ENCODE measurements around the gene GBA3. TPM values are rescaled to one million over a fixed set of nuclear protein-coding genes. Genes with fewer than 3 reads are reported as not detected.

GBA3 gene
- total RNA-seq, result not detected

GRCh38 chr4:22692736-22693135 is at the start of gene GBA3:
Gene GBA3, plus strand, starts transcription at chr4:22692937.
- Mint-ChIP-seq H3K36me3 (ENCODE audit: low read depth) (no peaks in the 10 kb centered on the region), H3K9me3 (no peaks in the 10 kb centered on the region), H3K27ac (no peak within 1 kb of the TSS), H3K27me3 (ENCODE audit: low read depth) (no peaks in the 10 kb centered on the region), H3K4me1 (ENCODE audit: low read depth) (peaks cover 19% of the 10 kb centered on the region), H3K4me3 (no peak within 1 kb of the TSS)
- CTCF ChIA-PET, result interaction anchor here (1.3 to 1.4 kb wide), 2 partner anchors 282 to 303 kb away, joined by 4 to 7 read pairs; no protein-coding TSS in a partner anchor
- DNase-seq, result no peak
- intact Hi-C loops (cut with micrococcal nuclease), result no loop called here

DNA sequence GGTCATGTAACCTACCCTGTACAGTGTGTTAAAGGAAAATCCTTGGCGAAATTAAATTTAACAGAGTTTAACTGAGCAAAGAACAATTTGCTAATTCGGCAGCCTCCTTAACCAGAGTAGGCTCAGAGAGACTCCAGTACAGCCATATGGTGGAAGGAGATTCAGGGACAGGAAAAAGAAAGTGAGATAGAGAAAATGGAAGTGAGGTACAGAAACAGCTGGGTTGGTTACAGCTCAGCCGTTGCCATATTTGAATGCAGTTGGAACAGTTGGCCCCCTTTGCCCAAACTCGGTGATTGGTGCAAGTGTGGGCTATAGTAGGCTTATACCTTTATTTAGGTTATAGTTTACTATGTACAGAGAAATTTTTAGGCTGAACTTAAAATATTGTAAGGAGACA is 48.8 kb upstream of the GBA3 start:
- peaks cover 2% of the 10 kb centered on the region for H3K27me3 Mint-ChIP-seq (ENCODE audit: low read depth)
- peaks cover 2% of the 10 kb centered on the region for H3K36me3 Mint-ChIP-seq (ENCODE audit: low read depth)
- intact Hi-C loops (cut with micrococcal nuclease), result no loop called here
- H3K9me3 Mint-ChIP-seq, result peaks cover 10% of the 10 kb centered on the region
- H3K27ac Mint-ChIP-seq, result no peak overlapping the region
- DNase-seq, result no peak
- no peaks in the 10 kb centered on the region for H3K4me1 Mint-ChIP-seq (ENCODE audit: low read depth)
- no peak overlapping the region for H3K4me3 Mint-ChIP-seq
- CTCF ChIA-PET, result no interaction called here

- intact Hi-C loops (cut with micrococcal nuclease), result no loop called here
- Mint-ChIP-seq H3K27ac (no peak overlapping the region), H3K36me3 (ENCODE audit: low read depth) (peaks cover 2% of the 10 kb centered on the region), H3K4me1 (ENCODE audit: low read depth) (no peaks in the 10 kb centered on the region), H3K9me3 (peaks cover 6% of the 10 kb centered on the region), H3K27me3 (ENCODE audit: low read depth) (peaks cover 2% of the 10 kb centered on the region), H3K4me3 (no peak overlapping the region)
- no peak for DNase-seq
- CTCF ChIA-PET, result interaction anchor here (0.7 kb wide), 1 partner anchor 27 kb away, joined by 4 read pairs; no protein-coding TSS in a partner anchor
Observed at GRCh38 chr4:22645481-22646182, 47.1 kb upstream of the GBA3 start.

- Mint-ChIP-seq H3K4me1 (ENCODE audit: low read depth) (peaks cover 8% of the 10 kb centered on the region), H3K27ac (no peak overlapping the region), H3K4me3 (no peak overlapping the region), H3K36me3 (ENCODE audit: low read depth) (no peaks in the 10 kb centered on the region), H3K9me3 (peaks cover 2% of the 10 kb centered on the region), H3K27me3 (ENCODE audit: low read depth) (peaks cover 2% of the 10 kb centered on the region)
- CTCF ChIA-PET, result no interaction called here
- intact Hi-C loops (cut with micrococcal nuclease), result no loop called here
- no peak for DNase-seq
Observed at GRCh38 chr4:22648996-22649395, 43.7 kb upstream of the GBA3 start.

- CTCF ChIA-PET, result no interaction called here
- intact Hi-C loops (cut with micrococcal nuclease), result no loop called here
- Mint-ChIP-seq H3K27me3 (ENCODE audit: low read depth) (peaks cover 2% of the 10 kb centered on the region), H3K4me3 (no peak overlapping the region), H3K36me3 (ENCODE audit: low read depth) (no peaks in the 10 kb centered on the region), H3K4me1 (ENCODE audit: low read depth) (peaks cover 12% of the 10 kb centered on the region), H3K9me3 (peaks cover 2% of the 10 kb centered on the region), H3K27ac (no peak overlapping the region)
- DNase-seq, result no peak
Observed at GRCh38 chr4:22650771-22651170, 42.0 kb upstream of the GBA3 start.

DNA sequence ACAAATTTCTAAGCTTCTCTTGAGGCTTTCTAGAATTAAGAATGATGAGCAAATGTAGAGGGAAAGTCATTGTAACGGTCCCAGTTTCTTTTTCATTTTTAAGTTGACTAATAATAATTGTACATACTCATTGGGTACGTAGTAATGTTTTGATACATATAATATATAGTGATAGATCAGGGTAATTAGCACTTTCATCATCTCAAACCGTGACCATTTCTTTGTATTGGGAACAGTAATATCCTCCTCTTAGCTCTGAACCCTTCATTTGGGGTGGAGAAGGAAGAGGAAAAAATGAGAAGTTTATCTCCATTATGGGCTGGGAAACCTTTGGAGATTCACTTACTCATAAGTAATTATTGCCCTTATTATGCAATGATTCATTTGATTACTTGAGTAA is 39.0 kb upstream of the GBA3 start:
- peaks cover 2% of the 10 kb centered on the region for H3K9me3 Mint-ChIP-seq
- intact Hi-C loops (cut with micrococcal nuclease), result loop anchor here (2.0 kb wide), 1 partner anchor 15 kb away; no protein-coding TSS in a partner anchor
- H3K27ac Mint-ChIP-seq, result no peak overlapping the region
- no peaks in the 10 kb centered on the region for H3K27me3 Mint-ChIP-seq (ENCODE audit: low read depth)
- H3K36me3 Mint-ChIP-seq (ENCODE audit: low read depth), result no peaks in the 10 kb centered on the region
- no peak overlapping the region for H3K4me3 Mint-ChIP-seq
- peaks cover 12% of the 10 kb centered on the region for H3K4me1 Mint-ChIP-seq (ENCODE audit: low read depth)
- CTCF ChIA-PET, result no interaction called here
- no peak for DNase-seq

- Mint-ChIP-seq H3K36me3 (ENCODE audit: low read depth) (no peaks in the 10 kb centered on the region), H3K4me3 (no peak overlapping the region), H3K27me3 (ENCODE audit: low read depth) (no peaks in the 10 kb centered on the region), H3K4me1 (ENCODE audit: low read depth) (no peaks in the 10 kb centered on the region), H3K9me3 (peaks cover 2% of the 10 kb centered on the region), H3K27ac (no peak overlapping the region)
- DNase-seq, result no peak
- CTCF ChIA-PET, result no interaction called here
- intact Hi-C loops (cut with micrococcal nuclease), result no loop called here
Observed at GRCh38 chr4:22661443-22661842, 31.3 kb upstream of the GBA3 start.

GRCh38 chr4:22667332-22667940 is 25.3 kb upstream of the GBA3 start:
- Mint-ChIP-seq H3K9me3 (no peaks in the 10 kb centered on the region), H3K4me3 (no peak overlapping the region), H3K27ac (no peak overlapping the region), H3K4me1 (ENCODE audit: low read depth) (peaks cover 41% of the 10 kb centered on the region), H3K36me3 (ENCODE audit: low read depth) (no peaks in the 10 kb centered on the region), H3K27me3 (ENCODE audit: low read depth) (no peaks in the 10 kb centered on the region)
- no peak for DNase-seq
- intact Hi-C loops (cut with micrococcal nuclease), result no loop called here
- CTCF ChIA-PET, result interaction anchor here (1.1 kb wide), 1 partner anchor 60 kb away, joined by 4 read pairs; no protein-coding TSS in a partner anchor

DNA sequence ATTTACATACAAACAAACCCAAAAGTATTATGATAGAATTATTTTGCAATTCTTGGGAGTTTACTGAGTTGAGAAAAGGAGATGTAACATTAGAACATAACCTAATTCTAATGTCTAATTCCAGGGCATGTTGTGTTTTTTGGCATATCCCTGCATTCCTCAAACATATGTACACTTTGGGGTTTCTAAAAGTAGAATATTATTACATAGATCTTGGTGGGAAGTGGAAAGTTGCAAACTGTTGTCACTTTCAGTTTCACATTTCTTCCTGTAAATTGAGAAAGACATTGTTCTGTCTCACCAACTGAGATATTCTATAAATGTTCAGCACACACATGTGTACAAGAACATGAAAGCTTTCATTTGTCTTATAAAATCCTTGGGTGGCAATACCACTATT is 24.4 kb upstream of the GBA3 start:
- Mint-ChIP-seq H3K27me3 (ENCODE audit: low read depth) (no peaks in the 10 kb centered on the region), H3K27ac (peak overlapping the region; percentile 65), H3K4me3 (no peak overlapping the region), H3K9me3 (no peaks in the 10 kb centered on the region), H3K4me1 (ENCODE audit: low read depth) (peaks cover 49% of the 10 kb centered on the region), H3K36me3 (ENCODE audit: low read depth) (no peaks in the 10 kb centered on the region)
- no peak for DNase-seq
- CTCF ChIA-PET, result interaction anchor here (0.9 kb wide), 1 partner anchor 22 kb away, joined by 3 read pairs; no protein-coding TSS in a partner anchor
- intact Hi-C loops (cut with micrococcal nuclease), result loop anchor here (2.0 kb wide), 2 partner anchors 14 to 224 kb away; no protein-coding TSS in a partner anchor

DNA sequence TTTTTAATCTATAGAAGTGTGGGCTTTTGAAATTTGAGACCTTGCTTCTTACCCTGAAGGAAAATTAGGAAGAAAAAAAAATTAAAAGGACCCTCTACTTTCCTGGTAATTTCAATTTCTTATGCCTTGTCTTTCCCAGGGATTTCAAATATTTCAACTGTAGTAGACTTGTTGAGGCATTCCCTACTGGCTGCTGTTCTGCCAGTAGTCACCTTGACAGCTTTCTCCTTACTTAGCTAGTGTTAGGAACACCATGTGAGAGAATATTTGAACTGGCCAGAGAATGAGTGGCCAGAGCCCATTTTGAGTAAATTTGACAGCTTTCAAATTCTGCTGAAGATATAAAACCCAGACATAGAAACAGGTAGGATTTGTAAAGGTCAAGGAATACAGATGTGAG is 24.0 kb upstream of the GBA3 start:
- Mint-ChIP-seq H3K4me1 (ENCODE audit: low read depth) (peaks cover 53% of the 10 kb centered on the region), H3K27ac (peak overlapping the region; percentile 65), H3K4me3 (no peak overlapping the region), H3K36me3 (ENCODE audit: low read depth) (no peaks in the 10 kb centered on the region), H3K9me3 (no peaks in the 10 kb centered on the region), H3K27me3 (ENCODE audit: low read depth) (no peaks in the 10 kb centered on the region)
- intact Hi-C loops (cut with micrococcal nuclease), result loop anchor here (2.0 kb wide), 2 partner anchors 14 to 224 kb away; no protein-coding TSS in a partner anchor
- CTCF ChIA-PET, result interaction anchor here (0.9 kb wide), 1 partner anchor 22 kb away, joined by 3 read pairs; no protein-coding TSS in a partner anchor
- DNase-seq, result no peak

DNA sequence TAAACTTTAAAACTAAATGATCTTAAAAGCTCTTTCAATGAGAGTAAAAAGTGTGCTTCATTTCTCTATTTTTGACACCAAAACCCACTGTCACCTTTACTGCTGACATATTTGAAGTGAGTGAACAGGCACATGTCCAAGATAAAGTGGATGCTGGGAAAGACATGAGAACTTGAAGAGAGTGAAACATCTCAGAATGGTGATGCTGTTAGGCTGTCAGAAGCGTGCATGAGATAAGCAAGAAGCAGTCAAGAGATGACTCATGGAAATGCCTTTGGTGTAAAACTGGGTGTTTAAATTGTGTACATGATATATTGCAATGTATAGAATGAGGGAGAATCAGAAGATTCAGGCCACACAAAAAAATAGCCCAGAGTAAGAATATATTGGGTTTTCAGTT is 21.8 kb upstream of the GBA3 start:
- intact Hi-C loops (cut with micrococcal nuclease), result loop anchor here (1.0 to 10.0 kb wide), 8 partner anchors 9 to 786 kb away; partner anchors contain the start of gene ADGRA3
- CTCF ChIA-PET, result interaction anchor here (1.2 kb wide), 1 partner anchor 282 kb away, joined by 3 read pairs; no protein-coding TSS in a partner anchor
- H3K27ac Mint-ChIP-seq, result peak overlapping the region; percentile 44
- H3K4me1 Mint-ChIP-seq (ENCODE audit: low read depth), result peaks cover 70% of the 10 kb centered on the region
- no peaks in the 10 kb centered on the region for H3K9me3 Mint-ChIP-seq
- H3K4me3 Mint-ChIP-seq, result no peak overlapping the region
- DNase-seq, result peak; percentile 43
- H3K27me3 Mint-ChIP-seq (ENCODE audit: low read depth), result no peaks in the 10 kb centered on the region
- no peaks in the 10 kb centered on the region for H3K36me3 Mint-ChIP-seq (ENCODE audit: low read depth)

- intact Hi-C loops (cut with micrococcal nuclease), result loop anchor here (5.0 to 10.0 kb wide), 5 partner anchors 65 to 788 kb away; partner anchors contain the start of gene ADGRA3
- Mint-ChIP-seq H3K4me1 (ENCODE audit: low read depth) (peaks cover 77% of the 10 kb centered on the region), H3K27me3 (ENCODE audit: low read depth) (no peaks in the 10 kb centered on the region), H3K27ac (peak overlapping the region; percentile 51), H3K4me3 (no peak overlapping the region), H3K36me3 (ENCODE audit: low read depth) (no peaks in the 10 kb centered on the region), H3K9me3 (no peaks in the 10 kb centered on the region)
- DNase-seq, result no peak
- CTCF ChIA-PET, result interaction anchor here (0.9 to 1.3 kb wide), 4 partner anchors 10 to 18 kb away, joined by 3 to 4 read pairs (median 3); no protein-coding TSS in a partner anchor
Observed at GRCh38 chr4:22672519-22672918, 20.2 kb upstream of the GBA3 start.

Data from activated naive CD4-positive, alpha-beta T cell treated with anti-CD3 and anti-CD28 coated beads for 36 hours (primary cell).